H1 (cell line): ENCODE measurements around the gene UBE2D3. TPM values are rescaled to one million over a fixed set of nuclear protein-coding genes. Genes with fewer than 3 reads are reported as not detected.

Experiments
- CBX5 ChIP-seq: fragments of 300-800, 300-1000 bp; sonication (generic); IDR thresholded peaks from 2 replicates; pipeline ENCODE4 v1.7.1; 2016; ENCODE audit warnings: antibody characterized with exemption, low read length, low read depth
- CHD7 ChIP-seq: fragments of 300-600 bp; sonication (generic); IDR thresholded peaks from 2 replicates; pipeline ENCODE4 v1.7.1; 2012; ENCODE audit warnings: low read length, moderate library complexity, mild to moderate bottlenecking, inconsistent platforms; ENCODE audit not compliant: insufficient replicate concordance
- CREB1 ChIP-seq: IDR thresholded peaks from 2 replicates; pipeline ENCODE4 v1.6.1; 2012; ENCODE audit warnings: inconsistent platforms
- RAD21 ChIP-seq, 2 experiments: IDR thresholded peaks in 1 of 2; conservative IDR thresholded peaks in 1 of 2; 2 replicates each; pipeline ENCODE4 v1.6.1; 2011; ENCODE audit warnings: low read depth in 2 of 2, low read length in 2 of 2, improper control_type of control experiment in 1 of 2, inconsistent platforms in 1 of 2, mild to moderate bottlenecking in 1 of 2, moderate library complexity in 1 of 2
- SAP30 ChIP-seq: fragments of 300-600 bp; sonication (generic); IDR thresholded peaks from 2 replicates; pipeline ENCODE4 v1.7.1; 2012; ENCODE audit warnings: low read length, moderate library complexity, mild to moderate bottlenecking, inconsistent platforms; ENCODE audit not compliant: insufficient read depth, insufficient replicate concordance
- SIN3A ChIP-seq, 2 experiments: IDR thresholded peaks in 1 of 2; conservative IDR thresholded peaks in 1 of 2; 2 replicates each; pipeline ENCODE4 v1.6.1; 2011 to 2012; ENCODE audit warnings: low read length in 2 of 2, improper control_type of control experiment in 1 of 2, low read depth in 1 of 2, mild to moderate bottlenecking in 1 of 2
- SP2 ChIP-seq: IDR thresholded peaks from 2 replicates; pipeline ENCODE4 v1.6.1; 2012; ENCODE audit warnings: mild to moderate bottlenecking, low read length, inconsistent platforms
- TCF12 ChIP-seq: IDR thresholded peaks from 2 replicates; pipeline ENCODE4 v1.6.1; 2011; ENCODE audit warnings: low read depth, mild to moderate bottlenecking, low read length
- polyA plus RNA-seq, 7 experiments: library from polyadenylated mRNA; depleted of rRNA in 3 of 7; stranded (reverse) in 5 of 7; unstranded in 2 of 7; fragments of >200 nt in 5 of 7; fragments of 200-250 nt in 2 of 7; gene quantifications; 1 replicate in 5 of 7; 2 replicates in 1 of 7; 4 replicates in 1 of 7; pipeline versions ENCODE4 v1.2.1 to v1.2.3, GENCODE V29; 2011 to 2013; ENCODE audit warnings: missing spikeins in 2 of 7, mixed read lengths in 2 of 7
- total RNA-seq: library from RNA; stranded (reverse); fragmentation: NEBNext Ultra II Directional; extraction: Animal tissue kit (Norgen Biotek cat#: 25700); gene quantifications from 2 replicates; pipeline ENCODE4 v1.2.1, GENCODE V29; 2021

The UBE2D3 gene
- total and polyA plus RNA-seq, 2 of the 8 experiments (the other 6 are each of a cell fraction or from before 2014, with no cell fraction given) = 396 to 544 TPM

- no peak for TF ChIP-seq CHD7
- no peak for TF ChIP-seq SP2
- no peak for TF ChIP-seq RAD21 (IDR thresholded peaks at IDR 0.05 in 1 of 2, conservative IDR thresholded peaks at IDR 0.05 in 1 of 2; ENCODE audit: low read depth in 2 of 2, low read length in 2 of 2)
- no peak for TF ChIP-seq TCF12
- TF ChIP-seq SIN3A (conservative IDR thresholded peaks at IDR 0.05 in 1 of 2, IDR thresholded peaks at IDR 0.05 in 1 of 2; ENCODE audit: low read depth in 1 of 2, low read length in 2 of 2) = no peak
- no peak for TF ChIP-seq CREB1
- TF ChIP-seq CBX5 = no peak
- no peak for TF ChIP-seq SAP30
Measured at GRCh38 chr4:102764901-102765300, 62.5 kb downstream of the UBE2D3 start (continued).
